ENCODE measurements around the gene CTNND2. TPM values are rescaled to one million over a fixed set of nuclear protein-coding genes. Genes with fewer than 3 reads are reported as not detected.
"Not testable (repeated sequence)": the region's sequence is repeated elsewhere in the genome, so short reads cannot be mapped to it uniquely, and the experiment has no call there.

The CTNND2 gene
- total RNA-seq, 1 experiment from 2014 or later = 11.4 TPM

DNA sequence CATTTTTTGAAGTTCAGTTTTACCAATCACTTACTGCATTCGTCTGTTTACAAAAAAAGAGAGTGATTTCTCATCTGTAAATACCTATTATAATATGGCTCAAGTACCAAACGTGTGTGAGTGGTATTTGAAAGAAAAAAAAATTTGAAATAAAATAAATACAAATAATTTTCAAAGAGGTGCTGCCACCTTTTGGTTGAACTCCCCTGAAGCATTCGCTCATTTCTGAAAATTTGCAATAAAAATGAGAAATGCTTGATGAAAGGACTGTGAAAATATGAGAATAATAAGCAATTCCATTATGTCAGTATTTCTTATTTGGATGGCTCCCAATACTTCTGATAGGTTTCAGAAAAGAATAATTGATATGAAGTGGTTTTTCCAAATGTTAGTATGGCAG lies 409.9 kb downstream of the CTNND2 start:
- no peak for DNase-seq (ENCODE audit: extremely low read depth, low read depth)

DNA sequence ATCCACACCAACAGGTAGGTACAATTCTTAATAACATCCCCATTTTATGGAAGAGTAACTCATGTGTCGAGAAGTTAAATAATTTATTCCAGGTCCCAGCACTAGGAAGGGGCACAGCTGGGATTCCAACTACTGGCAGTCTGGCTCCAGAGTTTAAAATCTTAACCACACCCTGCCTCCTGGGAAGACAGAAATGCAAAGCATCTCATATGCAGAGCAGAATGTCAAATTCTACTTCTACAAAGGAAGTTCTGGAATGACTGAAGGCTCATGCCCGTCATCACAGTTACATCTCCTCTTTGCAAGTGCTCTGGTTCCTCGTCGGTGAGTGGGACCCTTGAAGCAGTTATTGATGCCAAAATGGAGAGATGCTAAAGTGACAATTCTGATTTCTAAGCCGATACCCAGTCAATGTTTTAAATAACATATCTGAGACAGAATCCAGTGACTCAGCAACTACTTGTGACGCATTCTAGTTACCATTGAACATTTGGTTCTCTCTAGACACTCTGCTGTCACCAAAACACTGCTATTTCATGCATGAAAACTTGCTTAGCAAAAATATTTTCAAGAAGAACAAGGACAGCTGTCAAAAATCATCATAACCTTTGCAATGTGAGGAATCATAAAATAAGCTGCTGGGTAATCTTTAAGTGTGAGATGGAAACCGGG lies 412.7 kb downstream of the CTNND2 start:
- no peak for DNase-seq (ENCODE audit: extremely low read depth, low read depth)

DNA sequence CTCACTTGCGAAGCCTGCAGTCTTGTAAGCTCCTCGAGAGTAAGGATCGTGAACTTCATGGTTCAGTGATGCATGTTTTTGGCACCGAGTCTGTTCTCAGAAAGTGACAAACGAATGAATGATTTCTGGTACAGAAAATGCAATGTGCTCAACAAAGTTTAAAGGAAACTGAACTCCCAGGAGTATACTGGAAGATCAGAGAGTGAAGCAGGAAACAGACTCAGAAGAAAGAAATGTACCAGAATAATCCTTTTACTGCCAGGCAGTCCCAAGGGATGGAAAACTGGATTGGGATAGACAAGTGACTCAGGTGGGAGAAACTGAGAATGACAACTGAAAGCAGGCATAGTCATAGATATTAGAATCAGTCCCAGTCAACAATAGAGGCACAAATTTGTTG lies 420.6 kb downstream of the CTNND2 start:
- DNase-seq (ENCODE audit: extremely low read depth, low read depth) = no peak

DNA sequence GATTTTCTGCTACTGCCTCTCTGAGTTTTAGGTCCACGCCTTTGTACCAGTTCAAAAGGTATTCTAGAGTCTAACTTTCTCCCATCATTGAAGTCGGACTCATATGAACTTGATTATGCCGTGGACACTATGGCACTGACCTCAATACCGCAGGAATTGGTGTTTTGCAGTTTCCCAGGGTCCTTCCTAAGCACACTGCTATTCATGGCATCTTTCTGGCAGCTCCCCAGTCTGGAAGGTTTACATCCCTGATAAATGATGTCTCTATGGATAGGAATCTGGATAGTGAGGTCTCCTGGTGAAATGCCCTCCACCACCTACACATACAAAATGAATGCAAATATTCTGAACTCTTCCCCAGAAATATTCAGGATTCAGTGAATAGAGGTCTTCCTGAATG lies 422.2 kb downstream of the CTNND2 start:
- no peak for DNase-seq (ENCODE audit: extremely low read depth, low read depth)

DNA sequence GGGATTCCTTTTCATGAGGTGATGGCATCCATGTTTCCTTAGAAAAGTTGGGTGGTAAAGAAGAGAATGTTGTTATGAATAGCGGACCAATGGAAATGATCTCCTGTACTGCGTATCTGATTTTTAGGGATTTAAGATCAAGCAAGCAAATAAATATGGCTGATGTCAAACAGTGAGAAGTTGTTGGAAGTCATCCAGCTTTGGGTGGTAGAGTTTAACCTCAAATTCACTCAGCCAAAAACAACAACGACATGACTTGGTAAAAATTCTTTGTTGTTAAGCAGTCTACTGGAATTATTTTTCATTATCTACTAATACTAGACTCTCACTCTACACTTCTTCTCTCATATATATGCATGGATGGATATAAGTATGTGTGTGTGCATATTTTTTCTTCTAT lies 426.5 kb downstream of the CTNND2 start:
- DNase-seq (ENCODE audit: extremely low read depth, low read depth) = no peak

DNA sequence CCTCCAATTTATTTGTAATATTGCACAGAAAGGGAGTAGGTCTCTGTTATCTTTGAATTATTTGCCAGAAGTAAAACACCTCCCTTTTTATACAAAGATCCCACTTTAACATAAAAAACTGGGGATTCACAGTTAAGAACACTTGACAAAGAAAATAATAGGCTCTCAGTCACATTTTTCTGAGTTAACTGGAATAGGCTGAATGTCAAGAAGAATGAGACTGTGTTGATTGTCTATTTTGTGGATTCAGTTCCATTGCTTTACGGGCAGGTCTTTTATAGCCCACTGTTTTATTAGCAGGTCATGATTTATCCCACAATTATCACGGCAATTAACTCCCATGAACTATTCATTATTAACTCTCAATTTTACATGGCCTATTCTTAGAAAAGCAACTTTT lies 427.4 kb downstream of the CTNND2 start:
- DNase-seq (ENCODE audit: extremely low read depth, low read depth) = no peak

DNA sequence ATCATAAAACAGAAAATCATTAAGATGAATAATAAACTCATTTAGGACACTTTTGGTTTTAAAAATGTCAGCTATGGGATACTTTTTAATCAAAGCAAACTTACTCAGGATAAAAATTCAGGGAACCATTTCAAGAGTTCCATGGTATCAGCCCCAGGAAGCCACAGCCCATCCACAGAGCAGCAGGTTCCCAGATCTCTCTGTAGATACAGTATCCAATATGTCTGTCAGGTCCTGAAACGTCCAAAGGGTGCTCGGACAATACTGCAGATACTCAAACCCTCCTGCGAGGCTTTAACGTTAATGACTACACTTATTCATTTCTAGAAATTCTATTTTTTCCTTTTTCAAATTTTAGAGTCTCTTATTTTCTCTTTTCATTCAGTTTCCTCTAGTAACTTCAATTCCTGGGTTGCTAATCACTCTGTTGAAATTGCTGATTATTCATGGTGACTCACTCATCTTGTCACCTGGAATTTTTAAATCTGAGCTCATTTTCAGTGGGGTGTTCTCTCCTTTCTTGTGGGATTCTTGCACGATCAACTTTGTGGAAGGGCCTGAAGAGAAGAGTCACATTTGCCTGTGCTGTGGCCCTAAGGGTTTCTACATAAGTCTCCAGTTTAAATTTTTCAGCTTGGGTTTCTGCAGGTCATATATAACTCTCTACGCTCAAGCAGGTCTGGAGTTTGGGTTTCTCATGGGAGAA lies 435.8 kb downstream of the CTNND2 start:
- DNase-seq (ENCODE audit: extremely low read depth, low read depth) = no peak

DNA sequence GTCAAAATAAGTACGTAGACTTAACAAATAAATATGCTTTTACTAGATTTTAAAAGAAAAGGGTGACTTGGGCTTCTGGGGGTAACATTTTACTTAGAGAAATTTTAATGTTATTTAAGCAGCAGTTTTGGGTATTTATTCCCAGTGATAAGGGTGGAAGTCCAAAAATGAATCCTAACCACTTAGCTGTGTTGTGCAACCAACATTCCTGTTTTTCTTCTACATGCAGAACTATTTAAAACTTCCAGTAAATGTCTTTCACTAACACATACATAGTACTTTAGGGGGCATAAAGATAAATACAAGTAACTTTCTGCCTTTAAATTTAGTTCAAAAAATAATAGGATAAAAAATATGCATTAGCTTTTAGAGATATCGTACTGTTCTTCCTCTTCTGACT lies 436.7 kb downstream of the CTNND2 start:
- no peak for DNase-seq (ENCODE audit: extremely low read depth, low read depth)

DNA sequence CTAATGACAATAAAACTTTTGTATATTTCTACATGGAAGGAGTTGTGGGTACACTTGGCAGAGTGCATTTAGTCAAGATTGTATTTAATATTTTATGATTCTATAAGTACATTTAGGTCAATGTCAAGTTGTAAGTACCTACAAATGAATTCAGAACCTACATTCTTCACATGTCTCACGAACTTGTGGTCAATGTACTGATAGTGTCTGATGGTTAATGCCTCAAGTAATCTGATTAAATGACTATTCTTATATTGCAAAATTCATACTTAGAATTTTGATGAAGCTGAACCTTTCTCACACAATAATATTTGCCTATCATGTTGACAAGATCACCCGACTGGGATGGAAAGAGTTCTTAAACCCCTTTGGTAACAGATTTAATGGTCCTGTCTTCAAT lies 444.5 kb downstream of the CTNND2 start:
- no peak for DNase-seq (ENCODE audit: extremely low read depth, low read depth)

DNA sequence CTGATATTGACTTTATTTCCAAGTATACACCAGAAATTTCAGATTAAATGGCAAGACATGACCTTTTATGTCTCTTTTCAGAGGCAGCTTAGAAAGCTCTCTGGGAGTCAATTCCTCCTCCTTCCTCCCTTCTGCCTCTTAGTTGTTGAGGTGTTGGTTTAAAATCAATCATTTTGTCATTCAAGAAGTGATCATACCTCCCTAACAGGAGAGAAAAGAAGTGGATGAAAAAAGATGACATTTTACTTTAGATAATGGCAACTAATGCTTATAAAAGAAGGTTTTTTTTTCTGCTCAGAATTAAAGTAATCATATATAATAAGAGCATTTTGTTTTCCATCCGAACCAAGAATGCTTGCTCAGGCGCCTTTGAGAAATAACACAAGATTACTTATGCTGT lies 448.7 kb downstream of the CTNND2 start:
- no peak for DNase-seq (ENCODE audit: extremely low read depth, low read depth)

DNA sequence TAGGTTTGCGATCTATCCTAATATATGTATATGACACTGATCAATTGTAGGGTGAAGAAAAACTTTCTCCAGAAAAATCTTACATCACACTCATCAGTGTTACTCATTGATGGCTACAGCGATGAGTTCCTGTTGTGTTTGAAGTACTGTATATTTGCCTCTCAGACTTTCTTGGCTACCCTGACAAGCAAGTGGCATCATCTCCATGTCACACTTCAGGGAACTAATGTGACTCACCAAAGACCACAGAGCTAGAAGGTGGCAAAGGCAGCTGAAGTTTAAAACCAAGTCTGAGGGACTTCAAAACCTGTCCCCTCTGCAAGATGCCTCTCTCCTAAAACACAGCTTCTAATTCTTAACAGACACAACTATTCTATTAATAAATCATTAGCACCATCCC lies 451.4 kb downstream of the CTNND2 start:
- no peak for DNase-seq (ENCODE audit: extremely low read depth, low read depth)

DNA sequence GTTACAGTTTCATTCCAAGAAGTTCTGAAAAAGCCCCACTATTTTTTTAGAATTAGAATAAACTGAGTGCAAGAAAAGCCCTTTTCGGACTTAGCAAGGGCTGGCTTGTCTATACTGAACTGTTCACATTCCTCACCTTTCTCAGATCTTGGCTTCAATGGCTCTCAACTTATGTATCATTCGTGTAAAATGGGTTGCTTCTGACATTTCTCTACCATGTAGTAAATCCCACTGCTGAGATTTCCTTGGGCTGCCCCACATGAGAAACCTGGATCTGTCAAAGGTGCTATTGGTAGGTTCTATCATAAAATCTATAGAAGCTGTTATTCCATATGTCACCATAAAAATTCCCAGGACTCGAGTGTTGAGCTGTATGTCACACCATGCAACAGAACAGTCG lies 454.3 kb downstream of the CTNND2 start:
- DNase-seq (ENCODE audit: extremely low read depth, low read depth) = no peak

DNA sequence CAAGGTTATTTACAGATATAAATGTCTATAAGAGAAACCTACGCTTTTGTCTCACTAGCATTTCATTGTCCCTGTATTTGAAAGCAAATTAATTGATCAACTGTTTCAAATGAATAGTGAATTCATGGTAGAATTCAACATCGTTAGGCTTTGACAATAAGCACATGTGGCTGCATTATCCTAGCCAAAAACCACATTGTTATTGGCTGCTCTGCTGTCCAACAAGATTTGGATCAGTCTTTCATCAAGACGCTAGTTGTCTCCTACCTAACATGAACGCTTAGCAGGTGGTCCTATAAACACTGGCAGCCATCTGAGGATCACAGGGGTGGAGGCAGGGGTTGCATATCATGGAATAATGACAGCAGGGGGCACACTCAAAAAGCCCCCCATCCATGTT lies 455.0 kb downstream of the CTNND2 start:
- no peak for DNase-seq (ENCODE audit: extremely low read depth, low read depth)

DNA sequence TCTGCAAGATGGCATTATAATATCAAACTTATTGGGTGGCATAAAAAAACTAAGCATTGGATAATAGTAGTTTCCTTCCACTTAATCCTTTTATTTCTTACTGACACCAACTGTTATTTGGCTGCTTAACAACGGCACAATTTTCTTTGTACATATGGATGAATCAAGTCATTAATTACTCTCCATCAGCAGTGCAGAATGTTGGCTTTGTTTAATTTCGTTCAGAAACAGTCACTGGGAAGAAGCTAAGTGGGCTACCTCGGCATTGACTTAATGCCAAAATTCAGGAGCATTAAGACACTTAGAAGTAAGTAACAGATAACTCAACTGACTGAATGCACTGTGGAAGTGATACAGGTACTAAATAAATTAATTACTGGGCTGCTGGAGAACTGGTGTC lies 460.4 kb downstream of the CTNND2 start:
- no peak for DNase-seq (ENCODE audit: extremely low read depth, low read depth)

DNA sequence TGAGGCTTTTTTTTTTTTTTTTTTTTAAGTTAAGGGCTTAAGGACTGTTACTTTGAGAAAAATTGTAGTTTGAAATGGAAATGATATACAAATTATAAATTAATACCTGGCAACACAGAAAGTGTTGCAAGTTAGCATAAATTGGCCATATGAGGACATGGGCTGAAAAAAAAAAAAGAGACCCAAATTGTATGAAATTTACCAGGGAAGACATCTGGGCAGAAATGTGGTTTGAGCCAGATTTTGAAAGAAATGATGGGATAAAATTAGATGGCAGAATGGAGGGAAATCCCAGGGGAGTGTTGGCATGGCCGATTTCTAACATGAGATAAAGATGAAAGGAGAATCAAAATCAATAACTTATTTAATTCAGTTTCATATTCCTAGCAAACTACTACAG lies 472.1 kb downstream of the CTNND2 start:
- no peak for DNase-seq (ENCODE audit: extremely low read depth, low read depth)

DNA sequence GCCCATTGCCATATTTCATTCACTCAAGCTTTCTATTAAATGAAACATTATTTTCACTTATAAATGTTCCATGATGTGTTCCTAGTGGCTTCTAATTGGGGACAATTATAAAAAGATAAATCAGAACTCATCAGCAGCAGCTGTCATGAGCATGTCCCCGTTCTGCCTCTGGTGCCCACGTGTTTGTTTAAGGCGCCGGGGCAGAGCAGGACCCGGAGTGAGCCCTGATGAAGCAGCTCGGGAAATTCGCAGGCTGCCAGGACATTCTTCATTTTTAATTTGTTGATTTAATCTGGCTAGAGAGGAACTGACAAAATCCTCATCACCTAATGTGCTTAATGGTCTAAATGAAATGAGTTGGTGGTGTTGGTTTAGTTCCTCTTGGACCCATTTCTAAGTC lies 475.0 kb downstream of the CTNND2 start:
- no peak for DNase-seq (ENCODE audit: extremely low read depth, low read depth)

DNA sequence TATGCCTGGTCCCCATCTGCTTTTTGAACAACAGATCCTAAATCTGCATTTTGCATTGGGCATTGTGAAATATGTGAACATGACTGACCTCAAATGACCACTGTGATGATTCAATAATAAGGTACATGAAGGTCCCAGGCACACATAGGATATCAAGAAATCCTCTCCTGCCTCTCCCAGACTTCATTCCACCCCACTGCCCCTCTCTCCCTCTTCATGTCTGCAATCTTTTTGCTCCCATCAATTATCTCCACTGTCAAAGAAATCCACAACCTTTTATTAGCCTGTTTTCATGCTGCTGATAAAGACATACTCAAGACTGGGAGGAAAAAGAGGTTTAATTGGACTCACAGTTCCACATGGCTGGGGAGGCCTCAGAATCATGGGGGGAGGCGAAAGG lies 476.7 kb downstream of the CTNND2 start:
- no peak for DNase-seq (ENCODE audit: extremely low read depth, low read depth)

DNA sequence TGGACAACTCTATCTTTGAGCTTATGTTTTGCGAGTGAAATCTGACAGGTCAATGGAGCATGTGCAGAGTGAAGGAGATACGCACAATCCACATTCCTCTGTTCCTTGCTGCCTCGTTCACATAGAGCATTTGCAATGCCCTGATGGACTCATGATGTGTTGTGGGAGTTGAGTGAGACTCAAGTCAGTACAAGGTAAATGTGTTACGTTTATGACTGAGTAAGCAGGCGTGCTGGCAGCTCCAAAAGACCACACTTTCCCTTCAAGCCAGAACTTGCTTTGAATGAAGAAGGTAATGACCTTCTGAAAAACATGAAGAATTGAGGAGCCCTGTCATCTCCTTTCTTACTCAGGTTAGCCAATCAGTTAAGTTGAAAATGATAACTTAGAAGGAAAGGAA lies 477.8 kb downstream of the CTNND2 start:
- DNase-seq (ENCODE audit: extremely low read depth, low read depth) = no peak

DNA sequence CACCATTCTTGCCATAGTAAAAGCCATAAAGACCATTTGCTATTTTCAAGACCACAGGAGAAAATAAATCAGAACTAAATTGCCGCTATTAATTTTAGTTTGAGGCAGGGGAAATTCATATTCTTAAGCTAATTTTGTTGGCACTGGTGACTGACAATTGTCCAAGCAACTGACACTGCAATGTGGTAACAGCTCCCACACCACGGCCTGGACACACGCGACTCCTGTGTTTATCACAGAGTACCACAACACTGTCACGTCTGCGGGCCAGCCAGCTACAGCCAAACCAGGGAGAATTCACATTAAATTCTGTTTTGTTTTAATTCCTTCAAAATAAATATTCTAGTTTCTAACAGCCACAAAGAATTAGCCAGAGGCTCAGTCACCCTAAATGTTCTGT lies 481.9 kb downstream of the CTNND2 start:
- no peak for DNase-seq (ENCODE audit: extremely low read depth, low read depth)

DNA sequence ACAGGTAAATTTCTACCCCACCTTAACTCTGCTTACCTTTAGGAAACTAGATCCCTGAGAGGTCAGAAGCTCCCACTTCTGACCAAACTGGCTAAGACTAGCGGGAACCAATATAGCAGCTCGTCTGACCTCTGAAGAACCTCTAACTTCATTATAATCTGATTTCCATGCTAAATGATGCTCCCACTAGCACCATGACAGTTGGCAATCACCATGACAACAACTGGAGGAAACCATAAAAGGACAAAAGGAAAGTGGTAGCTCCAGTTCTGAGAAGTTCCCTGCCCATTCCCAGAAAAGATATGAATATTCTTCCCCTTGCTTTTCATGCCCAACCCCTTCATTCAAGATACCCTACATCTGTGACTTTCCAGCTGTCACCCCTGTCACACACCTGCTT lies 483.3 kb downstream of the CTNND2 start:
- no peak for DNase-seq (ENCODE audit: extremely low read depth, low read depth)

DNA sequence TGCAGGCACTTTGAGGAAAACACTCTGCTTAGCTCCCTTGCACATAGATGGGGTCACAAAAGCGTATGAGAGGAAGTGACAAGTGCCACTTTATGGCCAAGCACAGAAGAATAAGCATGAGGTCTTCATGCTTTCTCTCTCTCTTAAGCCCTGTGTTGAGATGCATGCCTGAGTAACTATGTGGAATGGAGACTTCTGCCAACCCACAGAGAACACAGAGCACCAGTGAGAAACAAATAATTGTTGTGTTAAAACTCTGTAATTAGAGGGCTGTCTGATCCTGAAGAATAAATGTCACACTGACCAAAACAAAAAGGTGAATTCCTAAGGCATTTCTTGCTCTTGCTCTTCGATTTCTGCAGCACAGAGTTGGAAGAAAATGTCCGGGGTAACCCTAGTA lies 488.5 kb downstream of the CTNND2 start:
- no peak for DNase-seq (ENCODE audit: extremely low read depth, low read depth)

DNA sequence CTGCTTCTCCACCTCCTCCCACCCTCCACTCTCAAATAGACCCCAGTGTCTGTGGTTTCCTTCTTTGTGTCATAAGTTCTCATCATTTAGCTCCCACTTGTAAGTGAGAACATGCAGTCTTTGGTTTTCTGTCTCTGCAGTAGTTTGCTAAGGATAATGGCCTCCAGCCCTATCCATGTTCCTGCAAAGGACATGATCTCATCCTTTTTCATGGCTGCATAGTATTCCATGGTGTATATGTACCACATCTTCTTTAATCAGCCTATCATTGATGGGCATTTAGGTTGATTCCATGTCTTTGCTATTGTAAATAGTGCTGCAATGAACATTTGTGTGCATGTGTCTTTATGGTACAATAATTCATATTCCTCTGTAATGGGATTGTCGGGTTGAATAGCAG lies 489.5 kb downstream of the CTNND2 start:
- not testable (repeated sequence) for DNase-seq (ENCODE audit: extremely low read depth, low read depth)

DNA sequence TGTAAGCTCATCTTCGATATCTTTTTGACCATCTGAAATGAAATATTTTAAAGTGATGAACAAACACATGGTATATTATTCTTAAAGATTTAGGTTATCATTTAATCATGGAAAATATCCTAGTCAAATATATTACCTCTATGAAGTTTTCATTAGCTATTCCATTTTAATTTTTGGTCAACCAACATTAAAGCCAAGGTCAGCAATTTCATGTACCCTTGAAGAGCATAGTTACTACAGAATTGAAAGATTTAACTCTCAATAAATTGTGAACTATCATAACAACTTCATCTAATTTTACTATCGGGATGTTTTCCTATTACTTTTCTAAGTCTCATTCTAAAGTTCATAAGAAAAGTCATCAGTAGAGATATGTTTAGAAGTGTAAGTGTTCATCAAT lies 492.6 kb downstream of the CTNND2 start:
- no peak for DNase-seq (ENCODE audit: extremely low read depth, low read depth)

Measured in NCI-H460 (cell line).